ENCODE results near the gene CD52. TPM values are rescaled to one million over a fixed set of nuclear protein-coding genes. Genes with fewer than 3 reads are reported as not detected.

CD52 gene
- total and polyA plus RNA-seq, 3 donors from 2014 or later = 3.0 to 23.8 TPM; not detected in 1

GRCh38 chr1:26283871-26284596 lies 33.7 kb upstream of the CD52 start:
- no peaks in the 10 kb centered on the region for H3K36me3 ChIP-seq (ENCODE audit: low read depth, missing control alignments)
- no peak overlapping the region for H3K4me3 ChIP-seq
- peaks cover 30% of the 10 kb centered on the region for H3K4me1 ChIP-seq
- DNase-seq = no peak
- WGBS, 2 donors = 95 to 96% methylated on average over 9 to 12 of the region's 12 CpGs
- no peaks in the 10 kb centered on the region for H3K27me3 ChIP-seq
- H3K9me3 ChIP-seq = no peaks in the 10 kb centered on the region
- intact Hi-C loops (cut with DNase I; ENCODE audit: low total_unique reads) = no loop called here
- no peak overlapping the region for H3K27ac ChIP-seq
- TF ChIP-seq POLR2A (IDR thresholded peaks at IDR 0.05) (no peak), CTCF (IDR thresholded peaks at IDR 0.05) (no peak)

DNA sequence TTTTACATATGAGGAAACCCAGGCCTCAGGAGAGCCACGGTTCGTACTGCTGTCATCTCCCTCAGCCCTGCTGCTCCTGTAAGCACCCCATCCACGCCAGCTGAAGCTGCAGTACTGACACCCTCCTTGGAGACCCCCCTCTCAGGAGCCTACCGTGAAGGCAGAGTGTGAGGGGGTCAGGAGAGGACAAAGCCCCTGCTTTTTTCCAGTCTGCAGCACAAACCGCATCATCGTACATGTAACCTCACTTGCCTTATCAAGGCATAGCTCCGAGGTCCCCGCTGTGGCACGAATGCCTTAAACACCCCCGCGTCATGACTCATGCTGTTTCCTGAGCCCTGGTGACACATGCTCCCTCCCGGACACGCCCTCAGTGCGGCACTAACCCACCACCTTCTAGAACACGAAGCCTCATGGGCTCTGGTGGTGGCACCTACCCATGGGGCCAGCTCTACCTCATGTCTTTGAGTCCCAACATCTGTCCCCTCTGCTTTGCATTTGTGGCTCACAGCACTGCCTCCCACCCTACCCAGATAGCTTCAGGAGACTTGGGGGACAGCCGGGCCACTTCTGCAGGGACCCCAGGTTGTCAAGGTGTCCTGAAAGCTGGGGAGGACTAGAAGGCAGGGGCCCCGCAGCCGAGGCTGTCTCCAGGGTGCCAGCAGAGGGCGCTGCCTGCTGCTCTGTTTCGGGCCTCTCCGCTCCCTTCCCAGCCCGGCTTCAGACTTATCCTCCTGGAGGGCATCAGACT lies 33.0 kb upstream of the CD52 start:
- TF ChIP-seq POLR2A (IDR thresholded peaks at IDR 0.05) (no peak), CTCF (IDR thresholded peaks at IDR 0.05) (peak in 2 of 3 experiments; percentile 28 to 59)
- WGBS, 2 donors = 65 to 70% methylated on average over 7 to 22 of the region's 22 CpGs
- DNase-seq = peak; percentile 78
- Histone ChIP-seq H3K27ac (no peak overlapping the region), H3K36me3 (ENCODE audit: low read depth, missing control alignments) (no peaks in the 10 kb centered on the region), H3K27me3 (no peaks in the 10 kb centered on the region), H3K4me3 (no peak overlapping the region), H3K9me3 (no peaks in the 10 kb centered on the region), H3K4me1 (peaks cover 24% of the 10 kb centered on the region)
- intact Hi-C loops (cut with DNase I; ENCODE audit: low total_unique reads) = no loop called here

DNA sequence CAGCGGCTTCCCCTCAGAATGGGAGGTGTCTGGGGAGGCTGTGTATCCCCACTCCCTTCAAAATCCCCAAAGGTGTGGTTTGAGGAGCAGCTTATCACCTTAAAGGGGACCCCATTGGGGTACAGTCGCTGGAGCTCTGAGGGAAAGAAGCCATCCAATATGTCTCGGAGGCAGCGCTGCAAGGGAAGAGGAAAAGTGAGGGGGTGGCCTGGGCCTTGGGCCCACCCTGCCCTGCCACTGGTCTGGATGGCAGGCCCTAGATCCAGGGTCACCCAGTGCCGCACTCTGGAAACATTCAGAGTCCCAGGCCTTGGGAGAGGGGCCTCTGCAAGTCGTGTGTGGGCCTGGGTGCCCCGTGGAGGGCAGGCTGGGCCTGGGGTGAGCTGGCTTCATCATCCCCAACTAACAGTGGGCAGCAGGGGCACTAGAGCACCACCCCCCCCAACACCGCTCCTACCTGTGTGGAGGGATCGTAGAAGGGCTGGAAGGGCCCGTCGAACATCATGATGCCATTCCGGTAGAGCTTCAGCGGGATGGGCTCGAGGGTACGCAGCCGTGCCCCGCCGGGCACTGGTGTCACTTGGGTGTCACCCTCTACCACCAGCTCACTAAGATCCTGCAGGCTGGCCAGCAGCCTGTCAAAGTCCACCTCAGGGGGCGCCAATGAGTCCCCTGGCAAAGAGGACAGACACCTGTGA lies 32.2 kb upstream of the CD52 start:
- Histone ChIP-seq H3K27ac (no peak overlapping the region), H3K4me1 (peaks cover 22% of the 10 kb centered on the region), H3K36me3 (ENCODE audit: low read depth, missing control alignments) (no peaks in the 10 kb centered on the region), H3K27me3 (no peaks in the 10 kb centered on the region), H3K9me3 (no peaks in the 10 kb centered on the region), H3K4me3 (no peak overlapping the region)
- intact Hi-C loops (cut with DNase I; ENCODE audit: low total_unique reads) = no loop called here
- TF ChIP-seq POLR2A (IDR thresholded peaks at IDR 0.05) (no peak), CTCF (IDR thresholded peaks at IDR 0.05) (peak in 1 of 3 experiments; percentile 10)
- WGBS, 2 donors = 88 to 100% methylated on average over 1 to 19 of the region's 19 CpGs
- no peak for DNase-seq

GRCh38 chr1:26286064-26286416 lies 31.7 kb upstream of the CD52 start:
- WGBS, 2 donors = 80 to 98% methylated on average over 1 to 2 of the region's 2 CpGs
- intact Hi-C loops (cut with DNase I; ENCODE audit: low total_unique reads) = no loop called here
- TF ChIP-seq CTCF (IDR thresholded peaks at IDR 0.05) (peak in 1 of 3 experiments; percentile 13), POLR2A (IDR thresholded peaks at IDR 0.05) (no peak)
- Histone ChIP-seq H3K27ac (no peak overlapping the region), H3K4me3 (no peak overlapping the region), H3K4me1 (peaks cover 17% of the 10 kb centered on the region), H3K9me3 (no peaks in the 10 kb centered on the region), H3K27me3 (no peaks in the 10 kb centered on the region), H3K36me3 (ENCODE audit: low read depth, missing control alignments) (no peaks in the 10 kb centered on the region)
- DNase-seq = no peak

All from testis (tissue), 3 donors.